HK-2 (cell line): ENCODE results near the gene MARCHF6.
"Not testable (repeated sequence)": the region's sequence is repeated elsewhere in the genome, so short reads cannot be mapped to it uniquely, and the experiment has no call there.

ENCODE experiments used
- DNase-seq: peaks from one replicate; pipeline ENCODE4 v3.0.0-alpha.2; 2018; ENCODE audit not compliant: unreplicated experiment

MARCHF6 gene, protein sequence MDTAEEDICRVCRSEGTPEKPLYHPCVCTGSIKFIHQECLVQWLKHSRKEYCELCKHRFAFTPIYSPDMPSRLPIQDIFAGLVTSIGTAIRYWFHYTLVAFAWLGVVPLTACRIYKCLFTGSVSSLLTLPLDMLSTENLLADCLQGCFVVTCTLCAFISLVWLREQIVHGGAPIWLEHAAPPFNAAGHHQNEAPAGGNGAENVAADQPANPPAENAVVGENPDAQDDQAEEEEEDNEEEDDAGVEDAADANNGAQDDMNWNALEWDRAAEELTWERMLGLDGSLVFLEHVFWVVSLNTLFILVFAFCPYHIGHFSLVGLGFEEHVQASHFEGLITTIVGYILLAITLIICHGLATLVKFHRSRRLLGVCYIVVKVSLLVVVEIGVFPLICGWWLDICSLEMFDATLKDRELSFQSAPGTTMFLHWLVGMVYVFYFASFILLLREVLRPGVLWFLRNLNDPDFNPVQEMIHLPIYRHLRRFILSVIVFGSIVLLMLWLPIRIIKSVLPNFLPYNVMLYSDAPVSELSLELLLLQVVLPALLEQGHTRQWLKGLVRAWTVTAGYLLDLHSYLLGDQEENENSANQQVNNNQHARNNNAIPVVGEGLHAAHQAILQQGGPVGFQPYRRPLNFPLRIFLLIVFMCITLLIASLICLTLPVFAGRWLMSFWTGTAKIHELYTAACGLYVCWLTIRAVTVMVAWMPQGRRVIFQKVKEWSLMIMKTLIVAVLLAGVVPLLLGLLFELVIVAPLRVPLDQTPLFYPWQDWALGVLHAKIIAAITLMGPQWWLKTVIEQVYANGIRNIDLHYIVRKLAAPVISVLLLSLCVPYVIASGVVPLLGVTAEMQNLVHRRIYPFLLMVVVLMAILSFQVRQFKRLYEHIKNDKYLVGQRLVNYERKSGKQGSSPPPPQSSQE

DNA sequence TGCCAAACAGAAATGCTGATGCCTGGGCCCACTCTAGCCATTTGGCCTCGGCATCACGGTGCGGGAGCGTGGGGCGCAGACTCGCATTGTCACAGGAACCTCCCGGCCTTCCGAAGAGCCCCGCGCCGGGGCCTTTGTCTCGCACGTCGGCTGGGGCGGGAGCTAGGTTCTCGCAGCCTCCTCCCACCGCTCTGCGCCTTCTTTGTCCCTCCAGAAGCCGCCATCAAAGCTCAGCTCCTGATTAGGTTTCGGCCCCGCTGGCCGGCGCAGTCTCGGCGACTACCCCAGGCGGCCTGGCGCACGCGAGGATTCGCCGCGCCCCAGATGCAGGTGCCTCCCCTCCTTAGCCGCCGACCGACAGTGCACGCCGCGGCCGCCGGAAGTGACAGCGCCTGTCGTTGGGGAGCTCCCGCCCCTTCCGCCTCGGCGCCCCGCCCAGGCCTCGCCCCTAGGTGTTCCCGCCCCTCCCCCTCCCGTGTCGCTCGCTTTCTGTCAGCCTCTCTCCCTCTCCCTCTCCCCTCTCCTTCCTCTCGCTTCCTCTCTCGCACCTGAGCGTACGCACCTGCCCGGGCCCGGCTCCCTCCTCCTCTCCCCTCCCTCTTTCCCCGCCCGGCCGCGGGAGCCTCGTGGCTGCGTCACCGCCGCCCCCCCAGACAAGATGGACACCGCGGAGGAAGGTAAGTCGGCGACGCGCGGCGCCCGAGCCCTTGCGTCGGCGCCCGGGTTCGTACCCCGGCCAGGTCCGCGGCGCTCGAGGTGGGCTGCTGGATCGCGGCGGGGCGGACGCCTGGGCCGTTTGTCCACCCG, at the start of gene MARCHF6:
MARCHF6 (plus strand) TSS at position 455 of the 807 bp plus-strand sequence; CDS start at position 659, 204 bp downstream.
- peak; percentile 93 for DNase-seq

DNA sequence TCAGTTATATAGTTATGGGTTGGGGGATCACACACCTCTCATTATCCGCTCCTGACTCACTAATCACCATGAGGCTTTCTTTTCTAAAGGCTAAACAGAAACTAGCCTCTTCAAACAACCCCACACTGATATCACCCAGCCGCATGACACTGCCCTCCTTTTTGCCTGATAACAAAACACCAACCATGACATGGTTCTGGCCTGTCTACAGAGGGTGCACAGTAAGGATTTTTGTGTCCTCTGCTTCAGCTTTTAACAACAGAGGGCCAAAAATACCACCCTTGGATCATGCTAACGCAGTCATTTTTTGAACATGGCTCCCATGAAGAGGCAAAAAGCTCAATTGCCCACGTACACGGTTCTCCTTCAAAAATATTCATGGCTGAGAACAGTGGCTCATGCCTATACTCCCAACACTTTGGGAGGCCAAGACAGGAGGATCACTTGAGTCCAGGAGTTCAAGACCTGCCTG, 49.8 kb upstream of the MARCHF6 start:
- DNase-seq = no peak

DNA sequence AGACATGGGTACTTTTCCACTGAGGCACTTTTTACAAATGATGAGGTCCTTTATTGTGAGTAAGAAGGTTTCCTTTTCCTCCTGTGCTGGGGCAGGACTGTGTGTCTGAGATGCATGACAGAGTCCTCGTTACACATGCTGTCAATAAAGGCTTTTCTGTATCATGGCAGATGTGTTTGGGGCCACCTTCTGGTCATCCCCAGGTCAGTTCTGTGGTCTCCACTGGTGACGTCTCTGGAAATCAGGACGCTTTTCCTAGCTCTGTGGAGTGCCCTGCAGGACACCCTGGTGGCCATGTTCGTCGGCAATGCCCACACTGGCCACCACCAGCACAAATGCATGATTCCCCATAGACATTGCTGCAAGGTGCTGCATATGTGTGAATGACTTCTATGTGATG, 48.6 kb upstream of the MARCHF6 start:
- DNase-seq = no peak

DNA sequence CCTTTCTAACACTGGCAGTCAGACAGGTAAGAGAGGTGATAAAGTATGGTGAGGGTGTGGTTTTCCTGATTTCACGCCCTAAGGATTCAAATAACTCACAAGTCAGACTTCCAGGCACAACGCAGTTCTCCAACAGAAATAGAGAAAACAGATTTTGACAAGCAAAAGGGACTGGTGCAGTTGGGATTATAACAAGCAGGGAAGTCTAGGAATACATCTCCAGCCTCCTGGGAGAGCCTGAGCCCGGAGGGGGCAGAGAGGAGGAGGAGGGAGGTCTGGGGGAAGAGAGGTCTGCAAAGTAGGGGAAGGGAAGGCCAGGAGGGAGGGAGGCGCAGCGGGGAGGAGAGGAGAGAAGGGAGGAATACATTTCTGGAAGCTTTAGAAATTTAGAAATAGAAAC, 47.4 kb upstream of the MARCHF6 start:
- DNase-seq = no peak

DNA sequence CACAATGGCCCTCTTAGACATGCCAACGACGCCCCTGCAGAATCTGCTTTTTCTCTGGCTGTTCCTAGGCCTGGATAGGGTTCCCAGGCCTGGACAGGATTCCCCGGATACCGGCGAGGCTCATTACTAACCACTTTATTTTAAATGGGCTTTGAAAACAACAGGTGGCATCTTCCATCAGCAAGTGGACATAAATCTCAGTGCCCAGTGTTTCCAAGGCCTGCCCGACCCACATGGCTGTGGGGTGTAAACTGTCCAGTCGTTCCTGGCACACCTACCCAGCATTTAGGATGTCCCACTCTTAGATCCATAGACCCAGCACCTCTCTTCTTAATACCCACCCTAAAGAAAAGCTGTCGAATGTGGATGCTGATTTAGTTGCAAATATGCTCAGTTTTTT, 46.7 kb upstream of the MARCHF6 start:
- no peak for DNase-seq

DNA sequence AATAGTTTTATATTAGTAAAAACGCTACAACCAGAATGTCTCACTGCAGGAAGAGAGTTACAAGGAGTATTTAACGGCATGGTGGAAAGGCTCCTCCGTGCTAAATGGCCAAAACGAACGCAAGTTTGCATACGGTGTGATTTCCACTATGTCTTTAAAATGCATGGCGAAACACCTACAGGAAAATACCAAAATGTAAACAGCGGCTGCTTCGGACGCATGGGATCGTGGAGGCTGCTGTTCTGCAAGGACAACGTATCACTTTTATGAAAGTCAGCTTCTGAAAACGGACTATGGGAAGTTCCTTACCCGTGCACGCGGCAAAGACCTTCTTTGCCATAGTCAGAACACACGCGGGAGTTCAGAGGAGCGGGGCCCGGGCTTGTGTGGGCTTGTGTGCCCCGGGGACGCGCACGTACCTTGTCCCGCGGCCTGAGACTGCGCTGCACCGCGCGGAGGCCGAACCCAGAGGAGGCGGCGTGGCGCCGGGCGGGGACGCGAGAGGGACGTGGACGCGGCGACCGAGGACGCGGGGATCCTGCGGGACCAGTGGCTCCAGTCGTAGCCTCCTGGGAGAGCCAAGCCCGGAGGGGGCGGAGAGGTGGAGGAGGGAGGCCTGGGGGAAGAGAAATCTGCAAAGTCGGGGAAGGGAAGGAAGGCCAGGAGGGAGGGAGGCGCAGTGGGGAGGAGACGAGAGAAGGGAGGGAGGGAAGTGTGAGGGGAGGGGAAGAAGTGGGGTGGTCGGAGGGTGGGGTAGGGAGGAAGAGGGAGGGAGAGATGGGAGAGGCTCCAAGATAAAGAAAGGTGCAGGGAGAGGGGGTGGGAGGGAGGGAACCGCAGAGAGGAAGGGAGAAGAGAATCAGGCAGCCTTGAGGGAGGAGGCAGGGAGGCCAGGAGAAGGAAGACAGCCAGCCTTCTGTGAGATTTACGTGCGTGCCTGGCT, 46.0 kb upstream of the MARCHF6 start, which contains the start of gene CMBL:
CMBL (minus strand) TSS at position 697 of the 943 bp plus-strand sequence. CDS start 17,140 bp downstream, outside the sequence.
- DNase-seq = peak; percentile 35

DNA sequence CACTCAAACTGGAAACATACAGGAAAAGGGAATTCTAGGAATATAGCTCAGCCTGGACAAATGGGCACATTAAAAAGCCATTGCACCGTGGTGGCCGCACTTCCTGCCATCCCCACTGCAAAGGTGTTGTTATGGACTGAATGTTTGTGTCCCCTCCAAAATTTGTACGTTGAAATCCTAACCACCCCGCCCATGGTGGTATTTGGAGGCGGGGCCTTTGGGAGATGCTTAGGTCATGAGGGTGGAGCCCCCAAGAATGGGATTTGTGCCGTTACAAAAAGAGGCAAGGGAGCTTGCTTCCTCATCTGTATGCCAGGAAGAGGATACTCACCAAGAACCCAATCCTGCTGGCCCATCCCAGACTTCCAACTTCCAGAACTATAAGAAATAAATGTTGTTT, 44.7 kb upstream of the MARCHF6 start:
- no peak for DNase-seq

DNA sequence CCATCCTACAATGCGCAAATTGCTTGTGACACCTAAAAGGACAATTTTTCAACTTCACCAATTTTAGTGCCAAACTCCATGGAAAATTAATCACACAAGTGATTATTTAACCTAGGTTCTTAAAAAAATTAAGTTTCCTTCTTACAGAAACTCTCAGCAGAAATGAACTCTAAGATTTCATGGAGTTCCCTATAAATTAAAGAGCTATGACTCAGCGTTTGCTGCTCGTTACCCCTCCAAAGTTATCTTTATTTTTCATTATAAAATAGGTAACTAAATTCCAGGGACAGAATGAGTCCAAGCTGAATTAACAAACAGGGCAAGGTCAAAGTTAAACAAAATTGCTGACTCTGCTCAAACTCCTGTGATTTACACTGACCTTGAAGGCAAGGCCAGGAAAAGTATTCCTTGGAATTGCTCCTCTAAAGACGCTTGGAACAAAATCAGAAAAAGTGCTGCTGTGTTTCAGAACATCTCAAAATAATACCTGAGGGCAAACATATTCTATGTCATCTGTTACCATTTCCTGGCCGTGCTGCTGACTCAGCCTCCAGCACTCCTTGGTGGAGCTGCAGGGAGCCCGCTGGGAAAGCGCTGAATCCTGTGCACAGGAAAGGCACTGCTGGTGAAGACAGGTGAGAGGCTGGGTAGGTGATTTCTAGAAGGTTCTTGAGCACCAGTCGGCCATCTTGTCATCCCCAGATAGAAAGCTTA, 43.3 kb upstream of the MARCHF6 start:
- DNase-seq = peak; percentile 43

DNA sequence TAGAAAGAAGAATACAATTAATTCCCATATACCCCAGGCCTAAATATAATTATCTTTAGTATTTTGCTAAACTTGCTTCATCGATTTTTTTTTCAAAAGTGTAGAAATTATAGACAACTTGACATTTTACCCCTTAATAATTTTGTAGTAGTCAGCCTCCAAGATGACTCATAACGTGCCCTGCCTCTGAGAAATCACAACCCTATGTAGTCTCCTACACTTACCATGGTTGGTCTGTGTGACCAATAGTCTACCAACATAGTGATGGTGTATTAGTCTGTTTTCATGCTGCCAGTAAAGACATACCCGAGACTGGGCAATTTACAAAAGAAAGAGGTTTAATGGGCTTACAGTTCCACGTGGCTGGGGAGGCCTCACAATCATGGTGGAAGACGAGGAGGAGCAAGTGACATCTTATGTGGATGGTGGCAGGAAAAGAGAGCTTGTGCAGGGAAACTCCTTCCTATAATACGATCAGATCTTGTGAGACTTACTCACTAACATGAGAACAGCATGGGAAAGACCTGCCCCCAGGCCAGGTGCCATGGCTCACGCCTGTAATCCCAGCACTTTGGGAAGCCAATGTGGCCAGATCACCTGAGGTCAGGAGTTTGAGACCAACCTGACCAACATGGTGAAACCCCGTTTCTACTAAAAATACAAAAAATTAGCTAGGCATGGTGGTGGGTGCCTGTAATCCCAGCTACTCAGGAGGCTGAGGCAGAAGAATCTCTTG, 42.5 kb upstream of the MARCHF6 start:
- DNase-seq = not testable (repeated sequence)

DNA sequence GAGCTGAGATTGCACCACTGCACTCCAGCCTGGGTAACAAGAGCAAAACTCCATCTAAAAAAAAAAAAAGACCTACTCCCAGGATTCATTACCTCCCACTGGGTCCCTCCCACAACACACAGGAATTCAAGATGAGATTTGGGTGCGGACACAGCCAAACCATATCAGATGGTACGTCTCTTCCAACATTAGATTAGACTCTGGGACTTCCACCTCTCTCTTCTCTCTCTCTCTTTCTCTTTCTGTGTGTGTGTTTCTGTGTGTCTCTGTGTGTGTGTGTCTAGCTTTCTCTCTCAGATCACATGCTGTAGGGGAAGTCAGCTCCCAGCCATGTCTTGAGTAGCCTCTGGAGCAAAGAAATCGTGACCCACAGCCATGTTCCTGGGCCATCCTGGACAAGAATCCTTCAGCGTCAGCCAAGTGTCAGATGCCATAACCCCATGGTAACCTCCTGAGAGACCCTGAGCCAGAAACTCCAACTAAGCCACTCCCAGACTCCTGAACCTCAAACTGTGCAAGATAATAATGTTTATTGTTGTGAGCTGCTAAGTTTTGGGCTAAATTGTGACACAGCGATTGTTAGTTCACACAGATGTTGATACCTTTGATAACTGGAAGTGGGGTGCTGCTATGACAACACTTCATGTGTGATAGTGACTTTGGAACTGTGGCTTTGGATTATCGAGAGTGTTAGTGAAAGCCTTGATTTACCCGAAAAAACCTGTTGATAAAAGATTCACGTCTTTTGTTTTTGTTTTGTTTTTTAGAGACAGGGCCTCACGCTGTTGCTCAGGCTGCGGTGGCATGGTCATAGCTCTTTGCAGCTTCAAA, 41.7 kb upstream of the MARCHF6 start:
- no peak for DNase-seq

DNA sequence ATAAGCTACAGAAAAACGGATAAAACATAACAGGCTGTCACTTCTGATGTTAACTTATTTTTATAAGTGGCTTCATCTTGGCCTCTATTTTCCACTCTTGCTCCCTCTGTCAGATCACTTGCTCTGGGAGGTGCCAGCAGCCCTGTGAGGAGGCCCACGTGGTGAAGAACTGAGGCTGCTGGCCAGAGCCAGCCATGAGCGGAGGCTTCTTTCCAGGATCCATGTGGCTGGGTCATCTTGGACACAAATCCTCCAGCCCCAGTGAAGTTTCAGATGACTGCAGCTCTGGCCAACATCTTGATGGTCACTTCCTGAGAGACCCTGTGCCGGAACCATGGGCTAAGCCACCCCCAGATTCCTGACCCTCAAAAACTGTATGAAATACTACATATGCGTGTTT, 38.3 kb upstream of the MARCHF6 start:
- DNase-seq = no peak

DNA sequence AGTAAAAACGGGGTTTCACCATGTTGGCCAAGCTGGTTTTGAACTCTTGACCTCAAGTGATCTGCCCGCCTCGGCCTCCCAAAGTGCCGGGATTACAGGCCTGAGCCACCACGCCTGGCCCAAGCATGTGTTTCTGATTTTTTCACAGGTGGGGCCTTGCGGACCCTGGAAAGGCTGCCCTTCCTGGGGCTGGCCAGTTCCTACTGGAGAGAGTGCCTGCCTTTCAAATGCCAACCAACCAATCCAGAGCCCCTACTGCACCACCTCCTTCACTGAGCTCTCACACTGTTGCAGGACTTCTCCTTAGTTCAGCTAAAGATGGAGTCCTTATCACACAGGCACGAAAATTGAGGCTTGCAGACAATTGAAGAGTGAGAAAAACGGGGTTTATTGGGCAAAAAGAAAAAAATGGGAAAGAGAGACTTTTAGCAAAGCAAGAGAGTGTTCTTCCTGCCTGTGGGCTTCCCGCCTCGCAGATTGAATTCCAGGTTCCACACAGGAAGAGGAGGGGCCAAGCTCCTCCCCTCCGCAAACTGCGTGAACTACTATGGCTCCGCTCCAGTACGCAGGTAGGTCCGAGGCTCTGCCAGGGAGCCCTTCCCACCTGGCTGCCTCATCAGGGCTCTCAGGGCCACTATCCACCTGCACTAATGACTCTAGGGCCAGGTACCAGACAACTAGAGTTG, 37.5 kb upstream of the MARCHF6 start:
- no peak for DNase-seq

DNA sequence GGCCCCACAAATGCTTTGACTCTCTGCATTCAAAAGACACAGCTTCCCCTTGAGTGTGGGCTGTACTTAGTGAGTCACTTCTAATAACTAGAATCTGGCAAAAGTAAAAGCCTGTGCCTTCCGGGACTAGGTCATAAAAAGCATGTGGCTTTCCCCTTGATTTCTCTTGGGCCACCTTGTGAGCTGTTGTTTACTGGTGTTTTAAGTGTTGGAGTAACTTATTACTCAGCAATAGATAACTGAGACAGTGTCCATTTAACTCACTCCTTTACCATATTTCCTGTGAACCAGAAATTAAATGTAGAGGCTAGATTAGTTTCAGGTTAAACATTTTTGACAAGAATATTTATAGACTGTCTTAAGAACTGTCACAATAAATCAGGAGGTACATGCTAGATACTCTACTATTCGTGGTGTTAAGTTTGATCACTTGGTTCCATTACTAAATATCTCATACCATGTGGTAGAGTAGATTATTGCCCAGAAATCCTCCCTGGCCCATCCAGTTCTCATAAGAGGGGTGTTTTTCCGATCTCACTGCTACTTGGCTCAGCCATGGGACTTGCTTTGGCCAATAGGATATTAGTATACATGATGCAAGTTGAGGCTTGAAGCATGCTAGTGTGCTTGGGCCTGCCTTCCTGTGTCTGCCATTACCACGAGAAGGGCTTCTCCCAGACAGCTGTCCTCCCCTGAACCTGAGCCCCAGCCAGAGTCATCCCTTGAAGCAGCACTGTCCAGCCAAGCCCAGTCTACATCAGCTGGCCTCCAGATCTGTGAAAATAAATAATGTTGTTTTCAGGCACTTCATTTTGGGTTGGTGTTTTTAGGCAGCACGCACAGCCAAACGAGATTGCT, 35.4 kb upstream of the MARCHF6 start:
- DNase-seq = no peak

DNA sequence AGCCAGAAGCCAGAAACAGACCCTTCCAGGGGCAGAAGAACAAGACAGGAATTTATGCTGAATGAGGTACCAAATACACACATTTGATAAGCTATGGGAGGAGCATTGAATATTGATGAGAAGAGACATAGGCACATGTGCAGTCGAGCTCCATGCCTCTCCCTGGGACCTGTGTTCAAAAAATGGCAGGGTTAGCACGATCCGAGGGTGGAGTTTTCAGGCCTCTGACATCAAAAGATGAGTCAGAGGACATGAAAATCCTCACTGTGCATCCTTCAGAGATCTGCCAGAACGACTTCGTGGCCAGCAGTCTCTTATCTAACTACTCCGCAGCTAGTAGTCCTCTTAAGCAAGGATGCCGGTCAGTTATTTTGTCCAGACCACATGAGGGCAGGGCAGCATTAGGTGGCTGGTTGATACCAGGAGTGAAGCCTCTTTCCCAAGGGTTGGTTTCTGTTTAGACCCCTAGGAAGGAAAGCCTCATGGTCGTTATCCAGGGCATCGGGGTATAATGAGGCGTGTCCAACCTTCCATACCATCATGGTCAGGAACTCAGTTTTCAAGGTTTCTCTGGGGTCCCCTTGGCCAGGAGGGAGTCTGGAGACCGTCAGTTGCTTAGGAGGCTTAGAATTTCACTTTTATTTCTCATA, 34.2 kb upstream of the MARCHF6 start:
- DNase-seq = no peak

DNA sequence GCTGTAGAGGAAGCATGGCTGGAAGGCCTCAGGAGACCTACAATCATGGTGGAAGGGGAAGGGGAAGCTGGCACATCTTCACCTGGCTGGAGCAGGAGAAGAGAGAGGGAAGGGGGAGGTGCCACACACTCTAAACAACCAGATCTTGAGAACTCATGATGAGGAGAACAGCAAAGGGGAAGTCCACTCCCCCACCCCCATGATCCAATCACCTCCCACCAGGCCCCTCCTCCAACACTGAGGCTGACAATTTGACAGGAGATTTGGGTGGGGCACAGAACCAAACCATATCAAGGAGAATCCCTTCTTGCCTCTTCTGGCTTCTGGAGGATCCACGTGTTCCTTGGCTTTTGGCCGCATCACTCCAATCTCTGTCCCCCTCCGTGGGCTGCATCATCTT, 32.7 kb upstream of the MARCHF6 start:
- no peak for DNase-seq

DNA sequence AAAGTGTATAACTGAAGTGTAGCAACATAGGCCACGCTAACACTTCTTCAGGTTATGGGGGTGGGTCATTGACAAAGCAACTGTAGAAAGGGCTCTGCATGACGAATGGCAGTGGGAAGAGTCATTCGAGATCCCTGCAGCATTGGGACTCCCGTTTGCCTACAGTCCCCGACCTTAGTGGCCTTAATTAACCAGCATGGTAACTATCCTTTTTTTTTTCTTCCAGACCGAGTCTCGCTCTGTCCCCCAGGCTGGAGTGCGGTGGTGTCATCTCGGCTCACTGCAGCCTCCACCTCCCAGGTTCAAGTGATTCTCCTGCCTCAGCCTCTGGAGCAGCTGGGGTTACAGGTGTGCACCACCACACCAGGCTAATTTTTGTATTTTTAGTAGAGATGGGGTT, 31.6 kb upstream of the MARCHF6 start:
- no peak for DNase-seq
